Hematopoietic multipotent progenitor cell (in vitro differentiated cells): ENCODE data around the gene EPHA5. TPM values are rescaled to one million over a fixed set of nuclear protein-coding genes. Genes with fewer than 3 reads are reported as not detected.

Experiments used
- DNase-seq, 3 donors: peaks; one replicate each; pipeline ENCODE4 v3.0.0-alpha.2; 2011 to 2015; ENCODE audit warnings: low read depth in 2 of 3, low spot score in 2 of 3
- total RNA-seq: library from RNA; depleted of rRNA; stranded (reverse); fragments of >200 nt; gene quantifications from one replicate; pipeline ENCODE4 v1.2.3, GENCODE V29; 2012

Gene EPHA5
- total RNA-seq, 1 donor, result not detected

DNA sequence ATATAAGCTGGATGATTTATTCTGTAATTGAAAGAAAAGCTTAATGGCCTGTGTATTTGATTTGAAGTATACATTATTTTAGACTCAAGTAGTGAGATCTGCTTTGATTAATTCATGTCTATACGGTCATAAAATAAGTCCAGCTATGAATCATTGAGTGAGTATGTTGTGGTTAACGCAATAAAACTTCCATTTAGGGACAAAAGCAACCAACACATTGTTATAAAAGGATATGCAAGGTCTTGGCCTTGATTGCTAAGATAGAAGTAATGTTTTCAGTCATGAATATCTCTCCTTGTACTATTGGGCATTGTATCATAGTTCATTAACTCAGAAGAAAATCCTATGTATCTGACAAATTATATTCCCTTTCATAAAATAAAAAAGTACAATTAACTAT lies 162.1 kb downstream of the EPHA5 start:
- no peak for DNase-seq

DNA sequence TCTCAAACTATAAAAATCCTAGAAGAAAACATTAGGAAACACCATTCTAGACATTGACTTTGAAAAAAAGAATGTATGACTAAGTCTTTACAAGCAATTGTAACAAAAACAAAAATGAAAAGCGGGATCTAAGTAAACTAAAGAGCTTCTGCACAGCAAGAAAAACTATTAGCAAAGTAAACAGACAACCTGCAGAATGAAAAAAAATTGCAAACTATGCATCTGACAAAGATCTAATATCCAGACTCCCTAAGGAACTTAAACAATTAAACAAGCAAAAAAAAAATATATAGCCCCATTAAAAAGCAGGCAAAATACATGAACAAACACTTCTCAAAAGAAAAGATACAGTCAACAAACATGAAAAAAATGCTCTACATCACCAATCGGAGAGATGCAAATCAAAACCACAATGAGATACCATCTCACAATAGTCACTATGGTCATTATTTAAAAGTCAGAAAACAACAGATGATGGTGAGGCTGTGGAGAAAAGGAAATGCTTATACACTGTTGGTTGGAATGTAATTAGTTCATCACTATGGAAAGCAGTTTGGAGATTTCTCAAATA lies 168.1 kb downstream of the EPHA5 start:
- no peak for DNase-seq

DNA sequence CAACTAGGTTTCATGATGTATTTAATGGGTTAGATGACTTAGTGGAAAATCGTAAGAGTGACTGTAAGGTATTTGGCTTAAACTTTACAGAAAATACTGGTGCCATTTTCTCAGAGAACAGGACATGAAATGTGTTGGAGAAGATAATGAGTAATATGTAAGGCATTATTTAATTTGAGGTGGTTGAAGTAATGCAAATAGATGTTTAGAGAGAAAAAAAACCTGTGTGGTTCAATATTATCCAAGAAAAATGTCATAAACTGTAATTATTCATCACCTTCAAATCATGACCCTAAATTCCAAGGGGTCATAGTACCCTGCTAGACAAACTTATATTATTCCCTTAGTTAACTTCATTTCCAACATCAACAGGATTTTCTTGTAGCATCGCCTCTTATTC lies 171.7 kb downstream of the EPHA5 start:
- DNase-seq, result no peak

DNA sequence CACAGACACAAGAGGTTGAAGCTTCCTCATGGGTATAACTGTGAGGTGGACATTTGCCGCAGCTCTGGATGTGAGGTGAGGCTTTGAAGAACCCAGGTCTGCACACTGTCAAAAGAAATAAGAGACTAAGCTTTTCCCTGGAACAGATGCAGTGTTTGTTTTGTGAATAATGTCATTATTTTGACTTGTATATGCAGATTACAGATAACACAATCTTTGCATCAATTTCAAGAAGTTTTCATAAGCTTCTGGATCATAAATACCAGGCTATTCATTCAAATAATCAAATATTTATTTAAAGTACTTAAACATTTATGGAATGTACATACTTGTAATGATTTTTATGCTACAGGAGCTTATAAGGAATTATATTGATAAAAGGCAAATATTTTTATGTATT lies 174.8 kb downstream of the EPHA5 start:
- no peak for DNase-seq

DNA sequence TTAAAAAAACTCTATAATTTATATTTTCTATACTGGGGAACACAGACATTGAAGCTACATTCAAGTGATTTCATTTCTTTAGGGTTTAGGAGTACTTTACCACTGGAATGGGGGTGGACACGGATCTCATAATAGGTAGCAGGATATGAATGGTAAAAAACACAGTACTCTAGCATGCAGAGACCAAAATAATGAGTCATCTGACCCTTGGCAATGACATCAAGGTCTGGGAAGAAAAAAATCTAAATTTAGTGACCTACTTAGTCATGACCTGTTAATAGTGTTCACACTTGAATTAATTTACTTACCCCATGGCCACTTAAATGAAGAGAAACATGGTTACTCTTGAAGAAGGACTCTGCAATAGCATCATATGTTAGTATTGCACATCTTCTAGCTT lies 187.9 kb downstream of the EPHA5 start:
- DNase-seq, result no peak

DNA sequence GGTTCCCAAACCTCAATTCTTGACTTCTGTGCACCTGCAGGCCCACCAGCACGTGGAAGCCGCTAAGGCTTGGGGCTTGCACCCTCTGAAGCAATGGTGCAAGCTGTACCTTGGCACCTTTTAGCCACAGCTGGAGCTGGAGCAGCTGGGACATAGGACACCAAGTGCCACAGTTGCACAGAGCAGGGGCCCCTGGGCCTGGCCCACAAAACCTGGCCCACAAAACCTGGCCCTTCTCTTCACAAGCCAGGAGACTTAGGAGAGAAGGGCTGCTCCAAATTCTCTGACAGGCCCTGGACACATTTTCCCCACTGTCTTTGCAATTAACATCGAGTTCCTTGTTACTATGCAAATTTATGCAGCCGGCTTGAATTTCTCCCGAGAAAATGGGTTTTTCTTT lies 197.8 kb downstream of the EPHA5 start:
- no peak for DNase-seq

DNA sequence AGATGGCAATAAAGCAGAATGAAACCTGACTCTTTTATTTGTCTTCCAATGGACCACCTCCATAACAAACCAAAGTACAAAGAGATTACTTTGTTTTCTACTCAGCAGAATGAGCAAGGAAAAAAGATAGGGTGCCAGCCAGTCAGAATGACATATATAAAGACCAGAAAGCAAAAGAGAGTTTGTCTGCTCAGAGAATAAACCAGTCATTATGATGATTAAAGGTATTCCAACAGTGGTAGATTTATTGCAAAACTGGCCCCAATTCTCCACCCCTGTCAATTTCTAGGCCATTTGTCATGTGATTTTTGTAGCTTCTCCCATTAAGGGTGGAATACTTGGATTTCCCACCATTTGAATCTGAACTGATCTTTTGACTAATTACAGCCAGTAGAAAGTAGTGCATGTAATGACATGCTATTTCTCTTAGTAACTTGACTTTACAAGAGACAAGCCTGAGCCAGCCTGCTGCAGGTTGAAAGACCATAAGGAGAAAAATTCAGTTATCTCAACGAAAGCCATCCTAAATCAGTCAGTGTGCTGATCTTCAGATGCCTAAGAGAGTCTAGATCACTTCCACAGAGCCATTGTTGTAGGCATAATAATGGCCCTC lies 203.1 kb downstream of the EPHA5 start:
- no peak for DNase-seq

DNA sequence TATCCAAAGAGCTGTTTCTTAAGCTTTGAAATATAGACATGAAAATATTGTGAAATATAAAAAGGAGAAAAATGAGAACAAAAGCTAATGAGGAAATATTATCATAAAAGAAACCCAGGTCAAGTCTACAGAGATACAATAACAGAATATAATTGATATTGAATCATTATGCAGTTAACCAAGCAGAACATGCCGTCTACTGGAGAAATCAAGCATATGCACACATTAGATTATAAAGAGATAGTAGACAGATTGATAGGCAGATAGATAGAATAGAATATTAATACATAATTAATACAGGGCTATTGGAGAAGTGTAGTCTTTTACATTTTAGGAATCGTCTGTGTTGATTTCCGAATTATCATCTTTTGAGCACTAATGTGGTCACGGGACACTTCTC lies 208.5 kb downstream of the EPHA5 start:
- no peak for DNase-seq

DNA sequence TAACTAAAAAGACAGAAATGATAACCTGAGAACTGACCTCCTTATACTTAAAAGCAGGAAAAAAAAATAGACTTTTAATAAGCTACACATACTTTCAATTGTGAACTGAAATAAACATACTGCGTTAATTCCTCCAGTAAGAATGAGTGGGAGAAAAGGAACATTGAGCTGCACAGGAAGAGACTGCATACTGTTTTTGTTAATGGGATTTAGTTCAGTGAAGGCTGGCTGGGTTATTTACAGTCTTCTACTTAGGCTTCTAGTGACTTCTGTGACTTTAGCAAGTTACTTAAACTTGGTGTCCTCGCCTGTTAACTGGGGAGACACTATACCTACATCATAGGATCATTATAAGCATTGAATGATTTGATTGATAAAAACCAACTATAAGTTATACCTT lies 213.3 kb downstream of the EPHA5 start:
- no peak for DNase-seq

DNA sequence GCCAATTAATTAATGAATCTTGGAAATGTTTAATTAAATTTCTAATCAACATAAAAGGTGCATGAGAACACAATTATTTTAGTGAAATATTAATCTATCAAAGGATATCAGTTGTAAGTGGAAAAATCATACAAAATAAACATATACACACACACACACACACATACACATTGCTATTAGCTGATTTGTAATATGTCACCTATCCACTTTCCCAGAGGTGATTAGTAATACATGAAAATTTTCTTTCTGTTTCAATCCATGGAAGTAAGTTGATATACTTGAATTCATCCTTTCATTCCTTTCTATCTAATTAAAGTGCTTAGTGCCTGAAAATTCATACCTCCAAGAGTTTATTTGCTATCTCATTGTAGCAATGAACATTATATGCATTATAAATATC lies 213.7 kb downstream of the EPHA5 start:
- no peak for DNase-seq

DNA sequence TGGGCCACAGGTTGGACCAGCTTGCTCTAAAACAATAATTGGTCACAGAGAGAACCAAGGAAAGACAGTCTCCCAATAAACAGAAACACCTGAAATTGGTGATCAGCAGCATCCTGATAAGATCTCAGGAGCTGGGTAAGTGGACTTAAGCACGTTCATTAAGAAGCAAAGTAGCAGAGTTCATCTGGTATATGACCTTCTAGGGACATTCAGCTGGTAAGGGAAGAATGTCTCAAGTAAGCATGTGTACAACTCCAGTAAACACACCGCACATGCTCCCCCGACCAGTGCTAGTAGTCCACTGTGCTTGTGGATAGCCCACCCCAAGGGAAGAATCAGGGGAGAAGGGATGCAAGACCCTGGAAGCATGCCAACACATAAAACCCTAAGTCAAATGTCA lies 216.9 kb downstream of the EPHA5 start:
- DNase-seq, result no peak

DNA sequence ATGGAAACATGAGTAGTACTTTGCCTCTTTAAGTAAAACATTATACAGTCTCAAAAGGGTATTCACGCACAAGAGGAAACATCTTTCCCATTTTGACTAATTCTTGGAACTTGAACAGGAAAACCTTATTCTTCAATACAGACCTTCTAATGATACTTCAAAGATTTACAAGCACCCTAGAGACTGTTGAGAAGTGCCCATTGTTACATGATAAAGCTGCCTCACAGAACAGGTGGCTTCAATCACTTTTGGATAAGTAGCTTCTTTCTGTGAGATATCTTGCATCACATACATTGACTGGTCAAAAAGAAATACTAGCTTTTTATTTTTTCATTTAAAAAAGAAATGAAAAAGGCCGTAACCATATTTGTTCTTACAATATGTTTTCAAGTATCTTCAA lies 219.4 kb downstream of the EPHA5 start:
- DNase-seq, result no peak

DNA sequence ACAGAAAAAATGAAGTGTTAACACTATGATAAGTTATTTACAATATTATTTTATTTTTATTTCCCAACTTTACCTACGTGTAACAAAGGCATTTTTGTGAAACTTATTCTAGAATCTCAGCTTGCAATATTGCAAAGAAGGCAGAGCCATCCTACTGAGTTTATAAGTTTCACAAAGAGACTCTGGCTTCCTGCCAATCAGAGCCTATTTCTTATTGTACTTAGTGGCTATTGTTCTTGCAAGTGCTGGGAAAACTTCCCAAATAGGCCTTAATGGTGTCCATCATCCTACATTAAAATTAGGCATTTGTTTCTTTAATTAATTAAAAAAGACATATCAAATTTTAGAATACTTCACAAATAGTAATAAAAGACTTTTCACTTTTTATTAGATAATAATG lies 233.2 kb downstream of the EPHA5 start:
- DNase-seq, result no peak

DNA sequence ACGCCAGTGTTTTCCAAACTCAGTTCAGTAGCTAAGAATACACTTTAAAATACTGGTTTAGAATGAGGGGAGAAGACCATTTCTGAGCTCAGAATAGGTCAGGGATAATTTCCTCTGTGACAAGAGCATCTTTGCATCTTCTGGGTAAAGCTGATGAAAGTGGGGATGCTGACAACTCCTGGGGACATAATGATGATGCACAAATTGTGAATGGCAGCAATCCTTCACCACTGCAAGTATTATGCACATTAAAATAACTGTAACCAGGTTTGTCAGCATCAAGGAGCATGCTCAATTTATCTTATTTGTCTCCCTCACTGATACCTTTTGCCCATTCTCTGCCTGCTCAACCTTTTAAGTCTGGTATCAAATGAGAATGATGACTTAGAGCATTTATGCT lies 248.2 kb downstream of the EPHA5 start:
- no peak for DNase-seq

DNA sequence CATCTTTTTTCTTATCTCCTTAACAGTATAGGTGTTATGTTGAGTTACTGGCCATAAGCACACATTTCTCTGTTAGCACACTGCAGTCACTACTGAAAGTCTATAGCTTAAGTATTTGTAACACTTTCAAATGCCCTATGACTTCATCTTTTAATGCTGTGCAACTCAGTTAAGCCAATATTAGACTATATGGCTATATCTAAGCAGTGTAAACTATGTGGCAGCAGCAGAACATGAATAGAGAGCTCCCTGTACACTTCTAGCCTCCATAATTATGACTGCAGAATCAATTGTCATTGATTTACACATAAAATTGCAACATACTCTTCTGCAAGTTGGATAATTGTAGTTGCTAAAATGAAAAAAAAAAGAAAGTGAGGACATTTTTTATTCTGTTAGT lies 250.3 kb downstream of the EPHA5 start:
- DNase-seq, result no peak

DNA sequence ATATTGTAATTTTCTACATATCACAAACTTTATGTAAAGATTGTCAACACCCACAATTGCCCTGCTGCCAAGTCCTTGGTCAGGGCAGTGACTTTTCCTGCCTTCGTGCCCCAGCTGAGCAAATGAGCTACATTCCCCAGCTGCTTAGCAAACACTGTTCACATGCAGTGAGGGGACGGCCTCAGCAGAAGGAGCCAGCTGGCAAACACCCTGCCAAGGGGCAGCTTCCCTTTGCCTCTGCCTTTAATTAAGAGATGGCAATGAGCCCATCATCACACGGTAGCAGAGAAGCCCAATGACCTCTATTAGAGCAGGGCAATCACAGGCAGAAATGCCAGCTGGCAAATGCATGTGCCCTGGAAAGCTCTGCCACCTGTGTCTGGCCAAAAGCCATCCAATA lies 253.4 kb downstream of the EPHA5 start:
- DNase-seq, result no peak

DNA sequence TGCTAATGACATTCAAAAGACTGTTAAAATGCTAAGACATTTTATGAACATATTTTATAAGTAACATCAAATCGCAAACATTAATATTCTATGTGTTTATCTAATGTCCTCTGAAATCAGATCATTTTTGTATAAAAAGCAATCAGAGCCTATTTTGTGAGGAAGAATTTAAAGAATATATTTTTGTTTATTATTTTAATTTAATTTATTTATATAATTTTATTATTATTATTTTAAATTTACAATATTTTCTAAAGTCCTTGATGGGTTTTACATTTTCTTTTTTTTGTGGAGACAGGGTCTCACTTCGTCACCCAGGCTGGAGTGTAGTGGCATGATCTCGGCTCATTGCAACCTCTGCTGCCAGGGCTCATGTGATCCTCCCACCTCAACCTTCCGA lies 262.8 kb downstream of the EPHA5 start:
- DNase-seq, result no peak

DNA sequence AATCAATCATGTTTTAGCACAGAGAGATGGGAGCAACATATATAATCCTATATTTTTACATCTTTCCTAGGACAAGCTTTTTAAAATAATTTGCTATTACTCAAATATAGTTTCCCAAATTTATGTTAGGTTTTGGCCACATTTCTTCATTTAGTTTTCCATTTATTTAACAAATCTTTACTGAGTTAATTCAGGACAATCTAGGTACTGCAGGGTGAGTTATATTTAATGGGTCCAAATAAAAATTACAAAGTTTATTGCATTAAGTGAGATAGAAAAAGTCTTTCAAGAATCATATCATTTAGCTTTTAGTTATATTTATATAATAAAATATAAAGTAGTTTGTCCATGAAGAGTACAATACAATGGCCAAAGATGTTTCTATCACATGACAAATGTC lies 269.2 kb downstream of the EPHA5 start:
- DNase-seq, result no peak

DNA sequence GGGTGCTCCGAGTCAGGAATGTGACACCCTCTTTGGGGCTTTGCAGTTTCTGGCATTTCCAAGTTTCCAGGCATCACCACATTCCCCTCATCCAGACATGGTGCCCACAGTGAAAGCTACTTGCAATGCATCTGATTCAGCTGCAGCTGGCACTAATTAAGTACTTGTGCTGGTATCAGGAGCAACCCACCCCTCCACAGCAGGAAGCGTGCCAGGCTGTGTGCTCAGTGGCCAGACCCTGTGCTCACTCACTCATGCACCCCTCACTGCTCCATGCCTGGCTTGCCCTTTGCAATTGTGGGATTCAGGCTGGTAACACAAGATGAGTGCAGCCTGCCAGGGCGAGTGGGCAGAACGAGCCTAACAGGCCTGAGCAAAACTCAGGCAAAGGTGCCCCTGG lies 271.2 kb downstream of the EPHA5 start:
- DNase-seq, result no peak

DNA sequence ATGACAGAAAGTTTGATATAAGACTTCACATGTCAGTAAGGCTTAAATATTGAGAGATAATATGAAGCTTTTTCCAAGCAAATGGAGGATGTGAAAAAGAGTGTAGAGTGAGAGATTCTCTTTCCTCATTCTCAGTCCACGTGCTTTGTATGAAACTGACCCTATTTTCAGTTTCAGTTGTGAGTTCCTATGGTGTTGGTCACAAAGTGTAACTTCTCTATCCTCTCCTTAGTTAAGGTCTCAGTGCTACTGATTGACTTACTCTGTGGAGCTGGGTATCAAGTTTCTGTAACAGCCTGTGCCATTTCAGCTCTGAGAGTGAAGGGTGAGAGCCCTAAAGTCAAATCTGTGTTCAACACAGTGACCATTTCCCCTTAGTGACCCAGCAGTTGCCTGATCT lies 277.2 kb downstream of the EPHA5 start:
- no peak for DNase-seq

DNA sequence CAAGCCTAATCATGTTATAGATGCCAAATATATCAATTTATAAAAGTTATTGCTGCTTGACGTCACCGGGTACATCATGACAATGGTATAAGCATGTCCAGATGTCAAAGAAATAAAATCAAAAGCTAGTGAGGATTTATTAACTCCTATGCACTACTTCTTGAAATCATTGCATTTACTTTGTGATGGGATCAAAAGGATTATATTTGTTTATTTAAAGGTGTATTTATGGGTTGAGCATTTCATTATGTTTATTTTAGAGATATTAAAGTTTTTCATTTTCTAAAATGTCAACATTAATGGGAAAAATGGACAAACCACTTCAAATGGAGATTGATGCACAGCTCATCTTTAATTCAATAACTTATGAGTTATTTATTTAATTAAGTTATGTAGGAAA lies 277.8 kb downstream of the EPHA5 start:
- DNase-seq, result no peak

DNA sequence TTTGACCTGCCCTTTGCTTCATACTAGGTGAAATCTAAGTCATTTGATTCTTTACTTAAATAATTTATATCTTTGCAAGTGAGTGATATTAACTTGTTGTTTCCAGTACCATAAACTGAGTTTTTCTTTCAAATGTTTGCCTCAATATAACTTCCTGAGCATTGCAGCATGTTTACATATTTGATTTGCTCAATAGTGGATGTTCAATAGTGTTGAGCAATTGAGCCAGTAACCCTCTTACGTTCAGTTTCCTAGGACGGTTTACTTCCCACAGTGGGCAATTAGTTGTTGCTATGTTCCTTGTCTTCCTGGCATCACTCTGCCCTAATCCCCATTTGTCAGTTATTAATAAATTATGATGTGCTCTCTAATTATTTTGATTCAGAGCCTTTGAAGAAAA lies 278.5 kb downstream of the EPHA5 start:
- no peak for DNase-seq

DNA sequence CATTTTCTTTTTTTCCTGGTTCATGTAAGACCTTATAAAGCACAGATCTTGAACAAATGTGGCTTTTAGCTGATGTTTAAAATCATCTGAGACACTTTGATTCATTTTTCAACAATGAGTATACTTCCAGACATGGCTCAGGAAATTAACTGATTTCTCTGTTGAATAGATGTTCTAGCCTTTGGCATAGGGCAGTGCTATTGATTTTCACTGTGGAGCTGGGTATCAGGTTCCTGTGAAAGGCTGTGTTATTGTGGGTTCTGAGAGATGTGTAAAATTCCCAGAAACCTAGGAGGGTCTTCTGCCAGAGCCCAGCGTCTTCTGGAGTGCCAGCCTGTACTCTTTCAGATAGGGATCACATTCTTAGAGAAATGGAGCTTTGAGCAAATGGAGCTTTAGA lies 278.9 kb downstream of the EPHA5 start:
- DNase-seq, result no peak
